HUES6 (cell line): ENCODE data around the gene SRSF4.
A peak's percentile ranks its signal among the peaks of the same experiment; 100 is the strongest.

Experiments
- H3K27ac ChIP-seq: 2 replicates; pipeline ENCODE4 v1.7.0; 2013; ENCODE audit warnings: low read depth, mild to moderate bottlenecking, low read length, inconsistent platforms
- H3K27me3 ChIP-seq: 2 replicates; pipeline ENCODE4 v1.6.1; 2013; ENCODE audit warnings: low read length; ENCODE audit not compliant: control insufficient read depth, insufficient read depth
- H3K36me3 ChIP-seq: 2 replicates; pipeline ENCODE4 v1.6.1; 2013; ENCODE audit warnings: low read length; ENCODE audit not compliant: control insufficient read depth, insufficient read depth
- H3K4me1 ChIP-seq: 2 replicates; pipeline ENCODE4 v1.6.1; 2013; ENCODE audit warnings: low read length; ENCODE audit not compliant: control insufficient read depth, insufficient read depth
- H3K4me3 ChIP-seq: 2 replicates; pipeline ENCODE4 v1.5.1; 2013; ENCODE audit warnings: low read depth, low read length
- H3K9ac ChIP-seq: one replicate; pipeline ENCODE4 v1.6.1; 2013; ENCODE audit warnings: mild to moderate bottlenecking, low read length
- H3K9me3 ChIP-seq: 2 replicates; pipeline ENCODE4 v1.6.1; 2013; ENCODE audit warnings: low read depth, low read length; ENCODE audit not compliant: control insufficient read depth, insufficient read depth

Gene SRSF4

DNA sequence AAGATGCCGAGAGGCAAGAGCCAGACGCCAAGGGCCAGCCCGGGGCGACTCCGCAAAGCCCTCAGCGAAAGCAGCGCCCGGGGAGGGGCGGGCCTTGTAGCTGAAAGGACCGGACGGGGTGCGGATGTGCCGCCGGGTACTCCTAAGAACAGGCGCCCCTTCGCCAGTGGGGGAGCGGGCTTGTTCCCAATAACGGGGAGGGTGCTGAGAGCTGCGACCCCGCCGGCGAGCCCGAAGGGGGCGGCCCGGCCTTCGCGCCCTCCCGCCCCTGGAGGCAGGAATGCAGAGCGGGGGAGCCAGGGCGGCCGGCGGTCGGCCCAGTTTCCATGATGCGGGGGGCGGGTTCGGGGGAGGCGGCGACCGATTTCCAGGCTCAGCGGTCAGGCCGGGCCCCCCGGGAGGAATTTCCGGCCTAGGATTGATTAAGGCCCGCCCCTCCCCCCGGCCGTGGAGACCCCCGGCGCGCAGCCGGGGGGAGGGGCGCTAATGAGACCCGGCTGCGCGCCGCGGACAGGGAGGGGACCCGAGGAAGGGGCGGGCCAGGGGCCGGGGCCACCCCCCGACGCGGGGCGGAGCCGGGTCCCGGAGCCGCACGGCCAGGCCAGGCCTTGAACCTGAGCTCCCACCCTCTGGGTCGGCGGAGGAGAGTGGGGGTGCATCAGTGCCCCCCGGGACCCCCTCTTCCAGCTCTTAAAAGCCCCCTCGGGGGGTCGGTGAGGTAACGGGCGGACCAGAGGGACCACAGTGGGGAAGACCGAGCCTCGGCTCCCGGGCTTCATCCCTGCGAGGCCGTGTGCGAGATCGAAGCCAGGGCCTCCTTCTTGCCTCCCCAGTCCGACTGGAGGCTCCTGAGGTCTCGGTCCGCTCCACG is 57.1 kb downstream of the SRSF4 start:
- Histone ChIP-seq H3K4me3 (peak overlapping the region; percentile 97), H3K27me3 (peaks cover 12% of the 10 kb centered on the region; the same call in 1 of the 2 replicates)

GRCh38 chr1:29123887-29124365 is 57.8 kb downstream of the SRSF4 start, which contains the start of gene TMEM200B:
Gene TMEM200B, minus strand, starts transcription at chr1:29123903. Its CDS starts 2,075 bp downstream, at chr1:29121828.
- H3K9me3 ChIP-seq = no peaks in the 10 kb centered on the region
- peaks cover 7% of the 10 kb centered on the region; the same call in 1 of the 2 replicates for H3K36me3 ChIP-seq
- H3K4me1 ChIP-seq = peaks cover 17% of the 10 kb centered on the region; the same call in 1 of the 2 replicates
- H3K4me3 ChIP-seq = peak within 1 kb of the TSS; percentile 97
- H3K9ac ChIP-seq = peak within 1 kb of the TSS; percentile 99
- peaks cover 12% of the 10 kb centered on the region; the same call in 1 of the 2 replicates for H3K27me3 ChIP-seq
- H3K27ac ChIP-seq = peak within 1 kb of the TSS; percentile 98

More for the DNA sequence above, 57.1 kb downstream of the SRSF4 start:
- peak overlapping the region; percentile 98 for H3K27ac ChIP-seq
- H3K4me1 ChIP-seq = peaks cover 17% of the 10 kb centered on the region; the same call in 1 of the 2 replicates
- peak overlapping the region; percentile 99 for H3K9ac ChIP-seq
- no peaks in the 10 kb centered on the region for H3K9me3 ChIP-seq
- peaks cover 7% of the 10 kb centered on the region; the same call in 1 of the 2 replicates for H3K36me3 ChIP-seq

DNA sequence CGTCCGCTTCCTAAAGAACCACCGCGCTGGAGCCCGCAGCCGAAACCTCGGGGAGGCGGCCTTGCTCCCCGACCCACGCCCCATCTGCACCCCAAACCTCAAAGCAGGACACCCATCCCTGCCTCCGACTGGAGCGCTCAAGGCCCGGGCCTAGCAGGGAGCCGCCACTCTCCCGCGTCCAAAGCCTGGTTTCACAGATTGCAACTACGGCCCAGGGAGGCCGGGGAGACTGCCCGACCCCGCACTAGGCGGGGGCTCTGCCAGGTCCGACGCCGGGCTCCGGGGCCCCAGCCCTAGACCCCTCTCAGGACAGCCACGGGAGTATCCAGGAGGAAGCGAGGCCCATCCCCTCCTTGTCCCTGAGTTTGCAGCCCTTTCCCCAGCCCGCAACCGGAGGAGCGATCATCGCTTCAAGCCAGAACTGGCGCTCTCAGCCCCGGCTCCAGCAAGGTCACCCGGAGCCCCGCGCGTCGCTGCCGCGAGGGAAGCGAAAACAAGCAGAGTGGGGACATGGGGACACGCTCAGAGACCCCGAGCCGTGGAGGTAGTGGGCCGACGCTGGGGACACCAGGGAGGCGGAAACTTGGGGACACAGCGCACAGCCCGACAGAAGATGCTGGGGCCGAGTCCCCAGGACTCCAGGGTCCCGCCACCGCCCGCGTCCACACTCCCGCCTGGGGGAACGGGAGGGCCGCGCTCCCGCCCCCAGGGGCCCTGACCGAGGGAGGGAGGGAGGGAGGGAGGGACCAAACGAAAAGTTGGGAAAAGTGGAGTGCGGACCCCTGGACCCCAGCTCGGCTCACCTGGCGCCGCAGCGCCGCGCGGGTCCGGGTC is 58.4 kb downstream of the SRSF4 start:
- peak overlapping the region; percentile 99 for H3K9ac ChIP-seq
- peak overlapping the region; percentile 92; the same call in 1 of the 2 replicates for H3K27ac ChIP-seq
- H3K27me3 ChIP-seq = peaks cover 12% of the 10 kb centered on the region; the same call in 1 of the 2 replicates
- no peaks in the 10 kb centered on the region for H3K9me3 ChIP-seq
- peaks cover 17% of the 10 kb centered on the region; the same call in 1 of the 2 replicates for H3K4me1 ChIP-seq
- peaks cover 10% of the 10 kb centered on the region; the same call in 1 of the 2 replicates for H3K36me3 ChIP-seq
- H3K4me3 ChIP-seq = peak overlapping the region; percentile 97

DNA sequence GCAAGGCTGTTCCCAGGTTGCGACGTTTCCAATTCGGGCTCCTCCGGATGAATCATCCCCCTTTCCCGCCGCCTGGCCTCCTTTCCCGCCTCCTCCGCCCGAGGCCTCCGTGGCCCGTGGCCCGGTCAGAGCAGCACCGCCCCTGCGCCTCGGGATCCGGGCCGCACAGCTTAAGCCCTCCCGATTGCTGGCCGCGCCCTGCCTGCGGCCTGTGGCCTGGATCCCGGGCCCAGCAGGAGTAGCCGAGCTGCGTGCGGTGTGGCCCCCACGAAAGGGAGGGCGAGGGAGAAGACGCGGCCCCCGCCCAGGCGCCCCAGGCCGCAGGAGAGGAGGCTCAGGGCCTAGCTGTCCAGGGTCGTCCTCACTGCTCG is 59.0 kb downstream of the SRSF4 start:
- Histone ChIP-seq H3K4me1 (peaks cover 17% of the 10 kb centered on the region; the same call in 1 of the 2 replicates), H3K27ac (peak overlapping the region; percentile 92; the same call in 1 of the 2 replicates), H3K9ac (peak overlapping the region; percentile 99), H3K4me3 (peak overlapping the region; percentile 97), H3K27me3 (peaks cover 12% of the 10 kb centered on the region; the same call in 1 of the 2 replicates), H3K36me3 (peaks cover 12% of the 10 kb centered on the region; the same call in 1 of the 2 replicates), H3K9me3 (no peaks in the 10 kb centered on the region)

GRCh38 chr1:29121936-29122681 is 59.6 kb downstream of the SRSF4 start:
- H3K4me1 ChIP-seq = peaks cover 17% of the 10 kb centered on the region; the same call in 1 of the 2 replicates
- peak overlapping the region; percentile 99 for H3K9ac ChIP-seq
- peaks cover 13% of the 10 kb centered on the region; the same call in 1 of the 2 replicates for H3K36me3 ChIP-seq
- no peaks in the 10 kb centered on the region for H3K9me3 ChIP-seq
- peaks cover 12% of the 10 kb centered on the region; the same call in 1 of the 2 replicates for H3K27me3 ChIP-seq
- H3K27ac ChIP-seq = peak overlapping the region; percentile 92; the same call in 1 of the 2 replicates
- peak overlapping the region; percentile 97 for H3K4me3 ChIP-seq

DNA sequence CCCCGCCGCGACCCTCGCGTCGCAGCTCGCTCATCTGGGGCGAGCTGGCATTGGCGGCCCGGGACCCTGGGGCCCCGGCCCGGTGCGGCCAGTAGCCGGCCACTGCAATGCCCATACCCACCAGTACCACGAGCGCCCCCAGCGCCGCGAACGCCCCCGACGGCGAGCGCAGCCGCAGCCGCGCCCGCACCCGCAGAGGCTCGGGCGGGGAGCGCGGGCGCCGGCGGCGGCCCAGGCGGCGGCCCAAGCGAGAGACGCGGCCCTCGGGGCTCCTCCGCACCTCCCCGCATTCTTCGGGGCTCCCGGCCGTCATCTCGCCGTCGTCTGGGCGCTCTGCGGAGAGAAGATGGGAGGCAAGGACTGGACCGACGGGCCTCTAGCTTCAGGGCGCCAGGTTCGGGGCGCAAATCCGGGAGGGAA is 60.2 kb downstream of the SRSF4 start:
- Histone ChIP-seq H3K9me3 (no peaks in the 10 kb centered on the region), H3K9ac (peak overlapping the region; percentile 99), H3K36me3 (peaks cover 13% of the 10 kb centered on the region; the same call in 1 of the 2 replicates), H3K27me3 (peaks cover 12% of the 10 kb centered on the region; the same call in 1 of the 2 replicates), H3K4me1 (peaks cover 17% of the 10 kb centered on the region; the same call in 1 of the 2 replicates), H3K27ac (peak overlapping the region; percentile 92; the same call in 1 of the 2 replicates), H3K4me3 (peak overlapping the region; percentile 97)

DNA sequence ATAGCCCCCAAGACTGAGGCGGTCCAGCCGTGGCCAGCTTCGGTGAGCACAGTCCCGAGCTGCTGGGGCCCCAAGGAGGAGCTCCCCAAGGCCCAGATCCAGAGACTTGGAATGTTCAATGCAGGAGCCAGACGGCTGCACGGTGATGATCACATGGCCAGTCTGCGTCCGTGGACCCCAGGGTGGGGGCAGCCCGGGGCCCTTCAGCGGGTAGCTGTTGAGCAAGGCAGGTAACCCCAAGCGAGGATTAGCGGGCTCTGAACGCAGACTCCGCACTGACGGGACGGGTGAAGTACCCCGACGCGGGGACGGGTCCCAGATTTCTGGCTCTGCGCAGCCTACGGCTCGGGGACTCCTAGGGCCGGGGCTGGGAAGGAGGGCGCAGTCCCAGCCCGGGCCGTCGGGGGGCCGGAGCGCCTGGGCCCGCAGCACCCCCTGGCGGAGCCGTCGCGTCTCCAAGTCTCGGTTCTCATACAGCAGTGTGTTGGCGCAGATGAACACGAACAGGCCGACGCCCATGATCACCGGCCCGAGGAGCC is 60.7 kb downstream of the SRSF4 start:
- no peaks in the 10 kb centered on the region for H3K9me3 ChIP-seq
- H3K27ac ChIP-seq = no peak overlapping the region; the same call in 1 of the 2 replicates
- peaks cover 12% of the 10 kb centered on the region; the same call in 1 of the 2 replicates for H3K27me3 ChIP-seq
- peak overlapping the region; percentile 97 for H3K4me3 ChIP-seq
- H3K9ac ChIP-seq = peak overlapping the region; percentile 99
- H3K4me1 ChIP-seq = peaks cover 17% of the 10 kb centered on the region; the same call in 1 of the 2 replicates
- peaks cover 16% of the 10 kb centered on the region; the same call in 1 of the 2 replicates for H3K36me3 ChIP-seq

- H3K9me3 ChIP-seq = no peaks in the 10 kb centered on the region
- no peak overlapping the region for H3K27ac ChIP-seq
- H3K4me1 ChIP-seq = peaks cover 10% of the 10 kb centered on the region; the same call in 1 of the 2 replicates
- H3K36me3 ChIP-seq = peaks cover 20% of the 10 kb centered on the region
- H3K9ac ChIP-seq = no peak overlapping the region
- peaks cover 12% of the 10 kb centered on the region; the same call in 1 of the 2 replicates for H3K27me3 ChIP-seq
- peak overlapping the region; percentile 97; the same call in 1 of the 2 replicates for H3K4me3 ChIP-seq
Measured at GRCh38 chr1:29120367-29120766, 61.3 kb downstream of the SRSF4 start.

- peaks cover 6% of the 10 kb centered on the region; the same call in 1 of the 2 replicates for H3K4me1 ChIP-seq
- H3K27ac ChIP-seq = no peak overlapping the region
- H3K9ac ChIP-seq = no peak overlapping the region
- H3K27me3 ChIP-seq = peaks cover 12% of the 10 kb centered on the region; the same call in 1 of the 2 replicates
- no peak overlapping the region for H3K4me3 ChIP-seq
- H3K36me3 ChIP-seq = peaks cover 21% of the 10 kb centered on the region
- no peaks in the 10 kb centered on the region for H3K9me3 ChIP-seq
Measured at GRCh38 chr1:29119121-29119929, 62.4 kb downstream of the SRSF4 start.
